SK-N-SH (cell line): ENCODE data around the gene GGT7.

ENCODE experiments used
- NFIC ChIP-seq: IDR thresholded peaks from 2 replicates; pipeline ENCODE4 v1.4.0; 2012; ENCODE audit warnings: borderline replicate concordance
- TF ChIP-seq, protein P1 (sequence below): fragments of 200-600 bp; sonication (generic); IDR thresholded peaks from 2 replicates; pipeline ENCODE4 v1.6.1; 2017; ENCODE audit warnings: antibody characterized with exemption, mild to moderate bottlenecking, moderate library complexity

- TF ChIP-seq NFIC, result no peak
- TF ChIP-seq, protein P1, sequence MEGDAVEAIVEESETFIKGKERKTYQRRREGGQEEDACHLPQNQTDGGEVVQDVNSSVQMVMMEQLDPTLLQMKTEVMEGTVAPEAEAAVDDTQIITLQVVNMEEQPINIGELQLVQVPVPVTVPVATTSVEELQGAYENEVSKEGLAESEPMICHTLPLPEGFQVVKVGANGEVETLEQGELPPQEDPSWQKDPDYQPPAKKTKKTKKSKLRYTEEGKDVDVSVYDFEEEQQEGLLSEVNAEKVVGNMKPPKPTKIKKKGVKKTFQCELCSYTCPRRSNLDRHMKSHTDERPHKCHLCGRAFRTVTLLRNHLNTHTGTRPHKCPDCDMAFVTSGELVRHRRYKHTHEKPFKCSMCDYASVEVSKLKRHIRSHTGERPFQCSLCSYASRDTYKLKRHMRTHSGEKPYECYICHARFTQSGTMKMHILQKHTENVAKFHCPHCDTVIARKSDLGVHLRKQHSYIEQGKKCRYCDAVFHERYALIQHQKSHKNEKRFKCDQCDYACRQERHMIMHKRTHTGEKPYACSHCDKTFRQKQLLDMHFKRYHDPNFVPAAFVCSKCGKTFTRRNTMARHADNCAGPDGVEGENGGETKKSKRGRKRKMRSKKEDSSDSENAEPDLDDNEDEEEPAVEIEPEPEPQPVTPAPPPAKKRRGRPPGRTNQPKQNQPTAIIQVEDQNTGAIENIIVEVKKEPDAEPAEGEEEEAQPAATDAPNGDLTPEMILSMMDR, result no peak
These were observed 57.0 kb downstream of the GGT7 start for GRCh38 chr20:34815636-34816035.
